Neural cell (in vitro differentiated cells): ENCODE results near the gene ACSM5. TPM values are rescaled to one million over a fixed set of nuclear protein-coding genes. Genes with fewer than 3 reads are reported as not detected.

Experiments
- H2AFZ ChIP-seq: fragments of 200-600, 300-800 bp; sonication (generic), shearing (Covaris generic); 2 replicates; pipeline ENCODE4 v1.6.0; 2014; ENCODE audit warnings: low read depth, mild to moderate bottlenecking, antibody characterized with exemption, low read length, moderate library complexity
- H3F3A ChIP-seq: fragments of 200-600 bp; shearing (Covaris generic); 2 replicates; pipeline ENCODE4 v1.6.1; 2016; ENCODE audit warnings: mild to moderate bottlenecking, moderate library complexity, mixed read lengths, antibody characterized with exemption, low read length; ENCODE audit not compliant: insufficient read depth, poor library complexity, severe bottlenecking
- H3K27ac ChIP-seq: fragments of 200-600, 300-800 bp; sonication (generic), shearing (Covaris generic); 2 replicates; pipeline ENCODE4 v1.5.1; 2014; ENCODE audit warnings: mild to moderate bottlenecking, low read length, moderate library complexity
- H3K27me3 ChIP-seq: fragments of 300-800, 200-600 bp; sonication (generic), shearing (Covaris generic); 2 replicates; pipeline ENCODE4 v1.6.0; 2014; ENCODE audit warnings: mild to moderate bottlenecking, low read depth, low read length, moderate library complexity; ENCODE audit not compliant: insufficient read depth
- H3K36me3 ChIP-seq: fragments of 300-800, 200-600 bp; sonication (generic), shearing (Covaris generic); 2 replicates; pipeline ENCODE4 v1.5.1; 2014; ENCODE audit warnings: mild to moderate bottlenecking, antibody characterized with exemption, low read length, moderate library complexity; ENCODE audit not compliant: insufficient read depth
- H3K4me2 ChIP-seq: fragments of 300-800, 200-600 bp; sonication (generic), shearing (Covaris generic); 2 replicates; pipeline ENCODE4 v1.6.0; 2014; ENCODE audit warnings: mild to moderate bottlenecking, low read length
- H3K4me3 ChIP-seq: fragments of 300-800, 200-600 bp; sonication (generic), shearing (Covaris generic); 2 replicates; pipeline ENCODE4 v1.5.1; 2014; ENCODE audit warnings: mild to moderate bottlenecking, low read length, moderate library complexity
- H3K79me2 ChIP-seq: fragments of 200-600 bp; shearing (Covaris generic); replicated peaks from 2 replicates; pipeline ENCODE4 v1.6.0; 2014; ENCODE audit warnings: mild to moderate bottlenecking, low read length, moderate library complexity; ENCODE audit not compliant: insufficient read depth
- H3K9ac ChIP-seq: fragments of 300-800, 200-600 bp; sonication (generic), shearing (Covaris generic); 2 replicates; pipeline ENCODE4 v1.6.1; 2016; ENCODE audit warnings: mild to moderate bottlenecking, low read length, mixed read lengths
- H3K9me2 ChIP-seq: fragments of 200-600 bp; shearing (Covaris generic); 2 replicates; pipeline ENCODE4 v1.6.1; 2016; ENCODE audit warnings: mild to moderate bottlenecking, low read length, mixed read lengths; ENCODE audit not compliant: insufficient read depth
- H3K9me3 ChIP-seq: fragments of 200-600, 300-800 bp; sonication (generic), shearing (Covaris generic); 2 replicates; pipeline ENCODE4 v1.6.1; 2016; ENCODE audit warnings: mild to moderate bottlenecking, mixed run types, low read length, moderate library complexity, mixed read lengths
- H4K20me1 ChIP-seq: fragments of 200-600 bp; shearing (Covaris generic); 2 replicates; pipeline ENCODE4 v1.6.1; 2016; ENCODE audit warnings: mild to moderate bottlenecking, mixed run types; ENCODE audit not compliant: insufficient read depth
- CTCF ChIP-seq: fragments of 450-650 bp; IDR thresholded peaks from 2 replicates; pipeline ENCODE4 v1.5.1; 2014; ENCODE audit warnings: antibody characterized with exemption, mild to moderate bottlenecking, moderate library complexity; ENCODE audit not compliant: poor library complexity, severe bottlenecking
- EP300 ChIP-seq: fragments of 450-650 bp; conservative IDR thresholded peaks from 2 replicates; pipeline ENCODE4 v1.6.1; 2014; ENCODE audit warnings: antibody characterized with exemption, mild to moderate bottlenecking, moderate library complexity; ENCODE audit not compliant: poor library complexity, severe bottlenecking
- EZH2 ChIP-seq: fragments of 200-600, 300-800 bp; shearing (Covaris generic), sonication (generic); IDR thresholded peaks from 2 replicates; pipeline ENCODE4 v1.6.1; 2014; ENCODE audit warnings: antibody characterized with exemption, low read length, borderline replicate concordance, mild to moderate bottlenecking; ENCODE audit not compliant: insufficient read depth, poor library complexity, severe bottlenecking
- MXI1 ChIP-seq: fragments of 450-650 bp; conservative IDR thresholded peaks from 2 replicates; pipeline ENCODE4 v1.6.1; 2014; ENCODE audit warnings: antibody characterized with exemption, mild to moderate bottlenecking; ENCODE audit not compliant: poor library complexity, severe bottlenecking
- POLR2AphosphoS5 ChIP-seq: IDR thresholded peaks from 2 replicates; pipeline ENCODE4 v1.6.1; 2012
- RAD21 ChIP-seq: fragments of 450-650 bp; conservative IDR thresholded peaks from 2 replicates; pipeline ENCODE4 v1.6.1; 2014; ENCODE audit warnings: antibody characterized with exemption, mild to moderate bottlenecking, moderate library complexity
- REST ChIP-seq: IDR thresholded peaks from 2 replicates; pipeline ENCODE4 v1.6.1; 2012; ENCODE audit warnings: borderline replicate concordance
- SMC3 ChIP-seq: fragments of 450-650 bp; conservative IDR thresholded peaks from 2 replicates; pipeline ENCODE4 v1.6.1; 2014; ENCODE audit warnings: antibody characterized with exemption, mild to moderate bottlenecking, moderate library complexity; ENCODE audit not compliant: poor library complexity
- TAF1 ChIP-seq: IDR thresholded peaks from 2 replicates; pipeline ENCODE4 v1.6.1; 2012; ENCODE audit warnings: low read depth
- polyA plus RNA-seq: library from polyadenylated mRNA; depleted of rRNA; stranded (reverse); fragments of >200 nt; gene quantifications from 2 replicates; pipeline ENCODE4 v1.2.3, GENCODE V29; 2014

The ACSM5 gene
- polyA plus RNA-seq, 1 donor from 2014 or later, result not detected

GRCh38 chr16:20398603-20399002, 10.7 kb upstream of the ACSM5 start:
- no peaks in the 10 kb centered on the region for H3K27me3 ChIP-seq
- H3F3A ChIP-seq, result no peaks in the 10 kb centered on the region
- H3K79me2 ChIP-seq, result no peaks in the 10 kb centered on the region
- no peaks in the 10 kb centered on the region for H3K9me2 ChIP-seq
- H3K4me3 ChIP-seq, result no peak overlapping the region
- no peak for TF ChIP-seq MXI1
- TF ChIP-seq REST, result no peak
- no peak for TF ChIP-seq CTCF
- TF ChIP-seq TAF1, result no peak
- no peak for TF ChIP-seq POLR2AphosphoS5
- no peak for TF ChIP-seq SMC3
- no peak for TF ChIP-seq RAD21
- no peak for TF ChIP-seq EP300
- no peak for TF ChIP-seq EZH2
- no peak overlapping the region for H3K27ac ChIP-seq
- H3K9me3 ChIP-seq, result no peaks in the 10 kb centered on the region
- no peak overlapping the region for H2AFZ ChIP-seq
- H3K36me3 ChIP-seq, result no peaks in the 10 kb centered on the region
- H4K20me1 ChIP-seq, result no peaks in the 10 kb centered on the region
- no peak overlapping the region for H3K4me2 ChIP-seq
- H3K9ac ChIP-seq, result no peak overlapping the region

- TF ChIP-seq CTCF (no peak), POLR2AphosphoS5 (no peak), RAD21 (no peak), EP300 (no peak)
- Histone ChIP-seq H3F3A (no peaks in the 10 kb centered on the region), H3K9ac (no peak overlapping the region), H3K9me3 (no peaks in the 10 kb centered on the region), H3K36me3 (no peaks in the 10 kb centered on the region), H3K9me2 (no peaks in the 10 kb centered on the region), H3K27me3 (no peaks in the 10 kb centered on the region), H4K20me1 (no peaks in the 10 kb centered on the region), H3K4me2 (no peak overlapping the region), H3K27ac (no peak overlapping the region), H3K79me2 (no peaks in the 10 kb centered on the region), H3K4me3 (no peak overlapping the region), H2AFZ (no peak overlapping the region)
Observed at GRCh38 chr16:20399185-20399584, 10.1 kb upstream of the ACSM5 start.
